Mesenteric fat pad (tissue), 1 donor: Measurements from ENCODE around the gene ZNF200. TPM values are rescaled to one million over a fixed set of nuclear protein-coding genes. Genes with fewer than 3 reads are reported as not detected.
"Not testable (repeated sequence)": the region's sequence is repeated elsewhere in the genome, so short reads cannot be mapped to it uniquely, and the experiment has no call there.

Experiments used
- DNase-seq: peaks from one replicate; pipeline ENCODE4 v3.0.0-alpha.2; 2020; ENCODE audit warnings: low spot score
- total RNA-seq: library from RNA; stranded (reverse); fragmentation: NEBNext Ultra II Directional; extraction: Animal tissue kit (Norgen Biotek cat#: 25700); gene quantifications from one replicate; pipeline ENCODE4 v1.2.1, GENCODE V29; 2021
- donor health status: DM: yes; HTN: yes; CAD: no.

ZNF200 gene
- total RNA-seq, 1 donor from 2014 or later: 8.4 TPM

DNA sequence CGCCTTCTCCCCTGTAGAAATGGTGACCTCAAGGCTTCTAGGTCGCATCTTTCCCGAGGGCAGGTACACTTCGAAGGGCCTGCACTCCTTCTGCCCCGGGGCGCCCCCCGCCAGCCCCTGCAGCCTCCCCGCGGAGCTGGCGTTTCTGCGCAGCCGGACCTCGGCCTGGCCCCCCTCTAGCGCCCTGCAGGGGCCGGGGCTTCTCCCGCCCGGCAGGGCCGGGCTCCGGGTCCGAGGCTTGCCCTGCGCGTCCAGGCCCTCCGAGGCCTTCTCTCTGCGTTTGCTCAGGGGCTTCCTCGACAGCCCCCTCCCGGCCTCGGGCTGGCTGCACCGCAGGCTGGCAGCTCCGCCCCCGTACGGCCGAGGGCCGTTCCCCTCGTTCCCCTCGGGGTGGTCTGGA lies 19.4 kb upstream of the ZNF200 start:
- DNase-seq: peak; percentile 69

DNA sequence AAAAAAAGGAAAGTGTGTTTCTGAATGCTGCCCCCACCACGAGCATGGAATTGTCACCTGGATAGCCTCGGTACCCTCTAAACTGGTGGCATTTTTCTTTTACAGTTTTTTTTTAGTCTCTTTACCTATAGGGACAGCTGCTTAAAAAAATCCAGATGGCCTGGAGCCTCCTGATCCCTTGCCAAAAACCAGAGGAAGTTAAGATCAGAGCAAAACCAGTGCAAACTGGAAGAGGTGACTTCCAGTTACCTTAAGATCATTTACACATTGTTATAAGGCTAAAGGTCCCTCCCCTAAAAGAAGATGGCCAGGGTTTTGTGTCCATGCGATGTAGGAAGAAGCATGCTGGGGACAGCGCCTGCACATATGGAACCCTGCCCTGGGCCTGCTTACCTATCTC lies 18.0 kb upstream of the ZNF200 start:
- DNase-seq: no peak

DNA sequence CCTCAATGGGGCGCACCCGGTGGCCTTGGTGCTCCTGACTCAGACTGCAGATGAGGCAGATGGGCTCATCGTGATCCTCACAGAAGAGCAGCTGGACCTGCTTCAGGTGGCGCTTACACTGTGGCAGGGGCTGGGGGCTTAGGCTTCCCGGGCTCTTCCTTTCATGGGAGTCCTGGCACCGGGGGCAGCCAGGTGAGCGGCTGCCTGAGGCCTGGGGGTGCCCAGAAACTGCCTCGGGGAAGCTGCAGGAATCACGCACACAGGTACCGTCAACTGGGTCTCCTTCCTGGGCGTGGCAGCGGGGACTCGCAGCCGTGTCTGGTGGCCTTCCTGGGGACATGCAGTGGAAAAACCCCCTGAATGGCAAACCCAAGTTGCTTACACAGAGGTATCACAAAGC lies 14.5 kb upstream of the ZNF200 start:
- peak; percentile 62 for DNase-seq

DNA sequence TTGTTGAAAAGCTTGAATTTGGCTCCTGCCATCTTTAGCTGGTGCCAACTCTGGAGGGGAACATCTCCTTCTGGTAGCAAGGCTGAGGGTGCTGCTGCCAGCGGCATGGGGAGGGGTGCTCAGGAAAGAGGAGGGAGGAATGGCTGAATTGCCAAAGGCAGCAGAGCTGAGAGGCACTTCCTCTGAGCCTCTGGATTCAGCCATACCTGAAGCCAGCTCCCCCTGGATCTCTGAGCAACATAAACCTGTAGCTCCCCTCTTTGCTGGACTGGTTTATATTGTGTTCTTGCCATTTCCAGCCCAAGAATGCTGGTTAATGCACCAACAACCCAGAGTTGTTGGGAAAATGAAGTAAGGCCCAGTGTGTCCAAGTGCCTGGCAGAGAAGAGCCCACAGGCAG lies 14.1 kb upstream of the ZNF200 start:
- peak; percentile 20 for DNase-seq

DNA sequence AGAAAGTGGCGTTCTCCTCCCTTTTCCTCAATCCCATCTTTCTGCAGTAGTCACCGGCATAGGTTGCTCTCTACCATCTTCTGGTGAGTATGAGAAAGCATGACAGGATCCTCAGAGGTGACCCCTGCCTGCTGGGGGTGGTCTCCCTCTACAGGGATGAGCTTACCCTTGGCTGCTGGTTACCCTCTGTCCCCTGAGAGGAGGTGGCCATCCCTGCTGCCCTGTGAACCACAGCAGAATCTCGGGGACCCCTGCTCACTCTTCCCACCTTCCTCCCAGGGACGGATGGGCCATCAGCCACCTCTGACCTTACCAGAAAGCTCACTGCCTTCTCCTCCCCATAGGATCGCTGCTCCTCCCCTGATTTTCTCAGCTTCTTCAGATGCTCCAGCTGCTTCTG lies 13.6 kb upstream of the ZNF200 start:
- peak; percentile 30 for DNase-seq

DNA sequence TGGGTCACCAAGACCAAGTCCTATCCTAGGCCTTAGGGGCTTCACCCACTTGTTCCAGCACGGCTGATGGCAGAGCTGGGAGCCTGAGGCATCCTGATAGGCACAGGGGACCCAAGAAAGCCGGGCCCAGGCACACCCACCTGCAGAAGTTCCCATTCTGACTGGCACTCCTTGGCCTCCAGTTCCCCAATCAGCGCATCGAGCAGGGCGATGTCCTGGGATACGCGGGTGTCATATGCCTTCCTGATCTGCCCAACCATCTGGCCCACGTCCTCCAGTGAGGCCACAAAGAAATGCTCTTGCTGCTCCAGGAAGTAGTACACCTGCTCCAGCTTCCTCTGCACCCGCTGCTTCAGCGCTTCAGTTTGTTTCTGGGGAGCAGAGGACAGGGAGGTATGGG lies 11.9 kb upstream of the ZNF200 start:
- no peak for DNase-seq

DNA sequence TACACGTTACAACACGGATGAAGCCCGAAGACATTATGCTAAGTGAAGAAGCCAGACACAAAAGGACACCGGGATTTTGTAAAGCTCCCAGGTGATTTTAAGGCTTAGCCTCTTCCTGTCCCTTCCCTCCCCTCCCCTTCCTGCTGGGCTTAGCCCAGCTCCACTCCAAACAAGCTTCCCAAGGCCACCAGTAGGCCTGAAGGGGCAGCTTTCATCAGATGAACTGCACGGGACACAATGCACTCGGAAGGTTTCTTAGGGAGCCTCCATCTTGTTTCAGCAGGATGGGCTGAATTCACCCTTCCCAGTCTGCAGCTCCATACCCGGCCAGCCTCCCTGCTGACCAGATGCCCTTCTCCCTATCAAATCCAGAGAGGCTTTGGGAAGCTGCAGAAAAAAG lies 11.0 kb upstream of the ZNF200 start:
- DNase-seq: no peak

DNA sequence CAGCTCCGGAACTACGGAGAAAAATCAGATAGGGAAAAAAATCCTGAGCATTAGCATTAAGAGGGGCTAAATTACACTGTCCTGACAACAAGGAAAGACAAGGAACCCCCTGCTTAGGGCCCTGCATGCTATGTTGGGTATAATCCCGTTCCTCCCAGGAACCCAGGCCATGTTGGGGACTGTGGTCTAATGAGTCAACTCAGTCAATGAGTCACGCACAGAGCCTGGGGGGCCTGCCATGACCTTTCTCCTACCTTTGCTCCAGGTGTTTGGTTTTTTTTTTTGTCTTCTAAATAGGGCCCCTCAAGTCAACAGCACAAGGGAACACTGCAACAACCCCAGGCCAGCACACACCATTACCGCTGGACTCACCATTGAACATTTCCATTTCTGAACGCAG lies 8.9 kb upstream of the ZNF200 start:
- peak; percentile 28 for DNase-seq

DNA sequence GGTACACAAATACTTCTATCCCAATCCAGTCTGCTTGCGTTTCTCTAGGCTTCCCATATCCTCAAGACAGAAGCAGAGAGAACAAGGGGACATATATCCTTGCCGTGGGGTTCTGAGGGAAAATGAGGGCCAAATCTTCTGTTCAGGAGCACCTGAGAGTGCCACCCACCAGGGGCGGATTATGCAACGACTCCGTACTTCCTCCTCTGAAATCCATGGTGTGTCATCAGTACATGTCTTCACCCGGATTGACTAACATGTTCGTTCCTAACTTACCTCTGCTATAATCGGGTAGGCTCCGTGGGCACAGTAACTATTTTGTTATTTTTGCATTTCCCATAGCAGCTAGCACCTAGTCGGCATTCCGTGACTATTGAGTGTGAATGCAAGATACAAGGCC lies 7.8 kb upstream of the ZNF200 start:
- peak; percentile 43 for DNase-seq

DNA sequence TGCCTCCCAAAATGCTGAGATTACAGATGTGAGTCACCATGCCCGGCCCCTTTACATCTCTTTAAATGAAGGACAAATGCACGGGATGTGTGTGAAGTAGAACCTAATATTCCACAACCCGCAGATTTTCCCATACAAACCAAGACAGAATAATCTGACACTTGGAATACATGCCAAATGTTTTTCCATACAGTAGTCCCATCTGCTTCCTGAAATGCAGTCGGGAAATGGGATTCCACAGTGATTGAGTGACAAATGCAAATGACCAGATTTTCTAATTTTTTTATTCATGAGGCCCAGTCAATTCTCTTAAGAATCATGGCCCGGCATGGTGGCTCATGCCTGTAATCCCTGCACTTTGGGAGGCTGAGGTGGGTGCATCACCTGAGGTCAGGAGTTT lies 6.8 kb upstream of the ZNF200 start:
- no peak for DNase-seq

DNA sequence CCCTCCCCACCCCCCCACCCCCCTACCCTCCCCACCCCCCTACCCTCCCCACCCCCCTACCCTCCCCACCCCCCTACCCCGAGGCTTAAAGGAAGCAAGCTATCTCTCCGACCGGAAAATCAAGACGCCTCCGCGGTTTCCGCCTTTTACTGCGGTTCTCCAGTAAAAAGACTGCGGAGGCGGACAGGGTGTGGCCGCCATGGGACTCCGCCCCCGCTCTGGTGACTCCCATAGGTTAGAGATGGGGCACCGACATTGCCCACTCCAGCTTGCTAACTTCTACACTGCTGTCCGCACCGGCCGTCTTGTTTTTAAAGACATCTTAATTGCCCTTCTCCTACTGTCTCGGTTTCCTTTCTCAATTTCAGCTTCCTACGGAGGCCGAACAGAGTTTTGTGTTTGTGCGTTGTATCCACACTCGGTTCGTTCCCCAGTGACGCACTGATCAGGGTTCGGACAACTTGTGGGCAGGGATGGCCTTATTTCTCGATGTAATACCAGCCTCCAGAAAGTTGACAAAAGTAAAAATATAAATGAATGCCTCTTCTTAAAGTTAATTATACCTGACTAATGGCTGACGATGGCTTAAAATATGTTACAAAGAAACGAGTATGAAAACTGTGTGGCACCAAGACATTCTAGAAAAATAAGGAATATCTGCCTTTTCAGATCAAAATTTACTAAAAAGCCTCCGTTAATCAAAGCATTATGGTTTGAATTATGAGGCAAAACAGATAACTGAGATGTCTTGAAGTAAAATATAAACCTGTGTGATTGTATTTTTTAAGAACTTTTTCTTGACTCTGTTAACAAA lies 1.1 kb upstream of the ZNF200 start:
- DNase-seq: peak; percentile 88

DNA sequence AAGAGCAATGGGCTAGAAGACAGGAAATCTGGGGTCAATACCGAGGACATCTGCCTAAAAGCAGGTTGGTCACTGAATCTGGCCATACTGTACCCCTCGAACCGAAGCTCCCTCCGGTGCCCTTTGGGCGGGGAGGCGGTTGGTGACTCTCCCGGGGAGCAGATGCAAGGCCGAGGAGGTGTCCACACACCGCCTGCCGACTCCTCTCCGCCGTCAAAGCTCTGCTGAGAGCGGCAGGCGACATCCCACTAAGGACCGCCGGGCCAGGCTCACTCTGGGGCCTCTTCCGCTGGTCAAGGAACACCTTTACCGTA lies 458 bp downstream of the ZNF200 start:
- no peak for DNase-seq

DNA sequence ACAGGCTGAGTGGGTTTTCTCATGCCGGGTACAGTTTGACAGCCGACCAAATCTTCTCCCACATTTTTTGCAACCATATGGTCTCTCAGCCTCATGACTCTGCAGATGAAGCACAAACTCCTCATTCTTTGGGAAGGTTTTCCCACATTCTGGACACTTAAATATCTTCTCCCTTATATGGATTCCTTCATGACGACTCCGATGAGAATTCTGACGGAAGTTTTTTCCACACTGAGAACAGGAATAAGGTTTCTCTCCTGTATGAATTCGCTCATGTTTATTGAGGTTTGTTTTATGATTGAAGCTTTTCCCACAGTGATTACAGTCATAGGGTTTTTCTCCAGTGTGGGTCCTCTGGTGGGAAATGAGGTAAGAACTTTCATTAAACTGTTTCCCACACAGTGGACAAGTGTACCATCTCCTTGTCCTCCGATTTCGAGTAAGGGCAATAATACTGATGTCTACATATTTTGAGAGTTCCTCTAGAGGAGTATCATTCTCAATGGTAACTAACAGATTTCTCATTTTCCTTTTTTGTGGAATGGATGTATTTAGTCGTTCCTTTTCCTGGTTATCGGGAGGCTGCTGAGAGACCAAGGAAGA lies 10.9 kb downstream of the ZNF200 start:
- no peak for DNase-seq

DNA sequence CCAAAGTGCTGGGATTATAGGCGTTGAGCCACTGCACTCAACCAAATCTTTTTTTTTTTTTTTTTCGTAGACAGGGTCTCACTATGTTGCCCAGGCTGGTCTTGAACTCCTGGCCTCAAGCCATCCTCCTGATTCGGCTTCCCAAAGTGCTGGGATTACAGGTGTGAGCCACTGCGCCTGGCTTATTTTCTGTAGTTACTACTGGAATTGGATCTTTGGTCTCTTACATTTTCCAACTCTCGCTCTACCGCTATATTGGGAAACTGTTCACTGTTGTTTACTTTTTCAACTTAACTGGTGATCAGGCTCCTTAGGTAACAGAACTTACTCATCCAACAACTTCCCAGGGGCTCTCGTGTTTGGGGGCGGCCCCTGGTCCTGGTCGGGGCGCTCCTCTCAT lies 14.1 kb downstream of the ZNF200 start:
- no peak for DNase-seq

DNA sequence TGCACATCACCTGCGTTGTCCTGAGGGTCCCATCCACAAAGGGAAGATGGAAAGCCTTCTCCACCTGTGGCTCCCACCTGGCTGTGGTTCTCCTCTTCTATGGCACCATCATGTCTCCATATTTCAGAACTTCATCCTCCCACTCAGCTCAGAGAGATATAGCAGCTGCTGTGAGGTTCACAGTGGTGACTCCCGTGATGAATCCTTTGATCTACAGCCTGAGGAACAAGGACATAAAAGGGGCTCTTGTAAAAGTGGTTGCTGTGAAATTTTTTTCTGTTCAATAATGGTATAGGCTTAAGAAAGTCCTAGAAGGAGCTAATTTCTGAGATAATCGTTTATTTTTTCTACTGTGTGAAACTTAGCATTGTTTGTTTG lies 18.7 kb downstream of the ZNF200 start:
- no peak for DNase-seq

DNA sequence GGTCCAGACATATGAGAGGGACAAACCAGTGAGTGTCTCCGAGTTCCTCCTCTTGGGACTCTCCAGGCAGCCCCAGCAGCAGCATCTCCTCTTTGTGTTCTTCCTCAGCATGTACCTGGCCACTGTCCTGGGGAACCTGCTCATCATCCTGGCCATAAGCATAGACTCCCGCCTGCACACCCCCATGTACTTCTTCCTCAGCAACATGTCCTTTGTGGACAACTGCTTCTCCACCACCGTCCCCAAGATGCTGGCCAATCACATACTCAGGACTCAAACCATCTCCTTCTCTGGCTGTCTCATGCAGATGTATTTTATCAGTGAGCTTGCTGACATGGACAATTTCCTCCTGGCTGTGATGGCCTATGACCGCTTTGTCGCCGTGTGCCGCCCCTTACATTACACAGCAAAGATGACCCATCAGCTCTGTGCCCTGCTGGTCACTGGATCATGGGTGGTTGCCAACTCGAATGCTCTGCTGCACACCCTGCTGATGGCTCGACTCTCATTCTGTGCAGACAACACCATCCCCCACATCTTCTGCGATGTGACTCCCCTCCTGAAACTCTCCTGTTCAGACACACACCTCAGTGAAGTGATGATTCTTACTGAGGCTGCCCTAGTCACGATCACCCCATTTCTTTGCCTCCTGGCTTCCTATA lies 19.2 kb downstream of the ZNF200 start:
- no peak for DNase-seq

DNA sequence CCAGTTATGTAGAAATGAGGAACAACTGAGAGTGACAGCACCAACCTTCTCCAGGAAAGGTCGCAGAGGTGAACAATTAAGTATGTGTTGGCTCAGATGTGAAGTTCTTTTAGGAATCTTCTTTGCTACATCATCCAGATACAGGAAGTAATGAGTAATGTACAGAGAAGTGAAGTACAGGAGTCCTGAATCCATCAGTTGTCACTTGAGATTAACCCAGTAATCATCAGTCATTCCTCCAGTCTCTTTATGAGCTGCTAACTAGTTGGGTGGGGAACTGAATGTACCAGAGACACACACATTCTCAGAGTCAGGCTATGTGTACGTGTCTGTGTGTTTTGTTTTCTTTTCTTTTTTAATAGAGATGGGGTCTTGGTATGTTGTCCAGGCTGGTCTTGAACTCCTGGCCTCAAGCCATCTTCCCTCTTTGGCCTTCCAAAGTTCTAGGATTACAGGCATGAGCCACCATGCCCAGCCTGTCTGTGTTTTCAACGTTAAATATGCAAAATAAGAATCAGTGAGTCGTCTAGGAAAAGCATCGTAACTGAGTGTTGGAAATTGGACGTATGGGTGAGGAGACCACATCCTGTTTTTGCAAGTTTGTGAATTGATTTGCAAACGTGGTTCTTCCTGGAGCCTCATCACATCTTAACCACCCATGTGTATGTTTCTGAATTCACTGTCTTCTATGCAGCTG lies 19.9 kb downstream of the ZNF200 start:
- no peak for DNase-seq

DNA sequence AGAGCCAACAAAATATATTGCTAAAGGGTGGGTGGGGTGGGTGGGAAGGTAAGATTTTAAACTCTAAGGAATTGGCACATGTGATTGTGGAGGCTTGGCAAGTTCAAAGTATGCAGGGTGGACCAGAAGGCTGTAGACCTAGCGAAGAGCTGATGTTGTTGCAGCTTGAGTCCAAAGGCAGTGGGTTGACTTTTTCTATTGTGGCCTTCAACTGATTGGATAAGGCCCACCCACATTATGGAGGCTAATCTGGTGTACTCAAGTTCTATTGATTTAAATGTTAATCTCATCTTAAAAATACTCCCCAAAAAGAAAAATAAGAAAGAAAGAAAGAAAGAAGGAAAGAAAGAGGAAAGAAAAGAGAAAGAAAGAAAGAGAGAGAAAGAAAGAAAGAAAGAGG lies 22.4 kb downstream of the ZNF200 start:
- DNase-seq: no peak

DNA sequence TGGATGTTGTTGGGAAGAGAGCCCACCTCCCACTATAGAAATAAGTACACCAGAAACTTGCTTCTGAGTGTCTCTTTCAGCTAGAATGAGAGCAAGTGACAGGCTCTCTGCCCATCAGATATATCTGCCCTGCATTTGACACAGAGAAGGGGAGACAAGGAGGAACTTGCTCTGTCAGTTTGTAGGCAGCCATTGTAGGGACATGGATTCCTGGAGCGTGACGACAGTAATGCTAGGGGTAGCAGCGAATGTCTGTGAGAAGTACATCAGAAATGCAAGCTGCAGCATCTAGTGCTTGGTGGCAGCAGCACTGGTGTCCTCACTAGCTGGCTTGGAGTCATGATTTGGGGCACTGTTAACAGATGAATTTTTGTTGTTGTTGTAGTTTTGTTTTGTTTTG lies 23.0 kb downstream of the ZNF200 start:
- DNase-seq: no peak

DNA sequence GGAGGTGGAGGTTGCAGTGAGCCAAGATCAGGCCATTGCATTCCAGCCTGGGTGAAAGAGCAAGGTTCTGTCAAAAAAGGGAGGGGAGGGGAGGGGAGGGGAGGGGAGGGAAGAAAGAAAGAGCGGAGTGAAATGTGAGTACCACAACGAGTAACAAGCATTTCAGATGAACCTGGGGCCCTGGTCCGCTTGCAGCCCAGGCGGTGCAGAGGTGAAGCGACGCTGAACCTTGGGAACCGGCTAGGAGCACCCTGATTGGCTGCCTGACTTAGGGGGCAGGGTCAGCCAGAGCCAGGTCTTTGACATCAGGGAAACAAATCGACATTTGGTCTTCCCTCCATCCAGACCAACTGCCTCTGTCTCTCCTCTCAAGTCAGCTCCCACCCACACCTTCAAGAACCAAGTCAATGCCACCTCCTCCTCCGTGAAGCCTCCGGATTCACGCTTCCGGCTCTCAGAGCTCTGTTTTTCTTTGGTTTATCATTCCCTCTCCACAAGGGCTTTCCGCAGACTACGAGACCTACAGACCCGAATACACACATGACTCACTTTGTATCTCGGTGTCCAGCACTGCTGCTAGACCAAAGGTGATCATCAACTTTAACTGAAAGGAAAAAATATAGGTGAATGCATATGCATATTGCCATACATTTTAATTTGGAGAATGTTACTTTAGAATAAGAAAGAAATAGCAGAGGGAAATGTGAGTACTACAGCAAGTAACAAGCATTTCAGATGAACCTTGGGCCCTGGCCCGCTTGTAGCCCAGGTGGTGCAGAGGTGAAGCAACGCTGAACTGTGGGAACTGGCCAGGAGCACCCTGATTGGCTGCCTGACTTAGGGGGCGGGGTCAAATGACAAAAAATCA lies 27.6 kb downstream of the ZNF200 start:
- DNase-seq: no peak

DNA sequence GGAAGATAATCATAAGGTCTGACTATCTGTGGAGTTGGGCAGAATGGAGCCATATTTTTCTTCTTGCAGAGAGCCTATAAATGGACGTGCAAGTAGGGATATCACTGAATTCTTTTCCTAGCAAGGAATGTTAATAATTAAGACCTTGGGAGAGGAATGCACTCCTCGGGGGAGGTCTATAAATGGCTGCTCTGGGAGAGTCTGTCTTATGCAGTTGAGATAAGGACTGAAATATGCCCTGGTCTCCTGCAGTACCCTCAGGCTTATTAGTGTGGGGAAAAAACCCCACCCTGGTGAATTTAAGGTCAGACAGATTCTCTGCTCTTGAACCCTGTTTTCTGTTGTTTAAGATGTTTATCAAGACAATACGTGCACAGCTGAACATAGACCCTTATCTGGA lies 29.0 kb downstream of the ZNF200 start:
- DNase-seq: not testable (repeated sequence)
